Right hindlimb (tissue), 1 donor: ENCODE measurements around the gene SLC12A7.
A peak's percentile ranks its signal among the peaks of the same experiment; 100 is the strongest.
"Not testable (repeated sequence)": the region's sequence is repeated elsewhere in the genome, so short reads cannot be mapped to it uniquely, and the experiment has no call there.

Experiments used
- DNase-seq: peaks from one replicate; pipeline ENCODE4 v3.0.0-alpha.2; 2018

Gene SLC12A7

DNA sequence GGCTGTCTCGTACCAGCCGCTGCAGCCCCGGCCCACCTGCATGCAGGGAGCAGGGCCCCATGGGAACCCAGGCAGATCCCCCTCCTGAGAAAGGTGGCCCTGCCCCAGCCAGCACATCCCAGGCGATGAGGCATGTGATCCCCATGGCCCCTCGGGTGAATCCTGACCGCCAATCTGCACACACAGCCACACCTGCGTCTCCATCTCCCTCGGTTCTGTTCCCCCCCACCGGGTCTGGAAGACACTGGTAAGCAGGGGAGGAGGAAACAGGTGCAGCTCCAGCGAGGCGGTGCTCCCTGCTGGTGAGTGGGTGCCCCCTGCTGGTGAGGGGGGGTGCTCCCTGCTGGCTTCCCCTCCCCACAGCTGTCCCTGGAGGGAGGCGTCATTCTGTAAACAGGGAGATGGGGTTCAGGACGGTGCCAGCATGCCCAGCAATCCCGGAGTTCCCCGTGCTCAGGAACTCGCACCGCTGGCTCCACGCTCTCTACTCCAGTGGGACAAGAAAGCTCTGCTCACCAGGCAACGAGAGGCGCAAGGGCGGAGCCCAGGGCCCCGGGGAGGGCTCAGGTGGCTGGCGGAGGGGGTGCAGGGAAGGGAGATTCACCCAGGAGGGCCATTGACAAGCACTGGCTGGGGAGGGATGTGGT lies 28.4 kb upstream of the SLC12A7 start:
- peak; percentile 65 for DNase-seq

DNA sequence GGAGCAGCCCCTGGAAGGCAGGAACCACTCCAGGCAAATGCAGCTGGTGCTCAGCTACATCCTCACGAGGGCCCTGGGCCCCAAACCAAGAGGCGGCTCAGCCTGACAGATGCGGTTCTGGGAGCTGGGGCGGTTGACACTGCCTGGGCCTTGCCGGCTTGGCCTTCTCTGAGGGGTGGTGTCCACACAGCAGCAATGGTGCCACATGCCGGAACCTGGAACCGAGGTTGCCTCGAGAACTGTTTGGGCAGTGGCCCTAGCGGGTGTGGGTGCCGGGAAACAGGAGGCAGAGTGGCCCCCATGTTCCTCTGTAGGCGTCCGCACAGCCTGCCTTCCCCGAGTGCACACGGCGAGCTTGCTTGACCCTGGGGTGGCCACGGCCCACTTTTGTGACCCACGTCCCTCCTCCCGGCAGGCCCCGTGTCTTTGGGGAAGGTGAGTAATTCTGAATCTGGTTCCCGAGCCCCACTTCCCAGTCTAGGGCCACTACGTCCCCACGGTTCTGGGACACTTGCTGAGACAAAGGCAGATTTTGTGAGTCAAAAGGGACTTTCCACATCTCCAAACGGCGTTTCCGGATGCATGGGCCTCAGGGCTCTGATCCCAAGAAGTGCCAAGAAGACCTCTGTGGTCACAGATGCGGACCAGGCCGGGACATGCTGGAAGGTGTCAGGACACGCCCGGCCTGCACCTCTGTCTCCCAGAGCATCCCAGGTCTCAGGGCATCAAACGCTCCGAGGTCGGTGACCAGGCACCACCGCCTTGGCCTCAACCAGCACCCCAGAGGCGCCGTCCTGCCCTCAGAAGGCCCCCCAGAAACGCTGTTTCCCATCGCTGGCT lies 27.7 kb upstream of the SLC12A7 start:
- no peak for DNase-seq

GRCh38 chr5:1138445-1139245 lies 26.8 kb upstream of the SLC12A7 start:
- no peak for DNase-seq

GRCh38 chr5:1137567-1138444 lies 25.9 kb upstream of the SLC12A7 start:
- no peak for DNase-seq

GRCh38 chr5:1136814-1137213 lies 25.0 kb upstream of the SLC12A7 start:
- DNase-seq: no peak

GRCh38 chr5:1135696-1136525 lies 24.0 kb upstream of the SLC12A7 start:
- no peak for DNase-seq

DNA sequence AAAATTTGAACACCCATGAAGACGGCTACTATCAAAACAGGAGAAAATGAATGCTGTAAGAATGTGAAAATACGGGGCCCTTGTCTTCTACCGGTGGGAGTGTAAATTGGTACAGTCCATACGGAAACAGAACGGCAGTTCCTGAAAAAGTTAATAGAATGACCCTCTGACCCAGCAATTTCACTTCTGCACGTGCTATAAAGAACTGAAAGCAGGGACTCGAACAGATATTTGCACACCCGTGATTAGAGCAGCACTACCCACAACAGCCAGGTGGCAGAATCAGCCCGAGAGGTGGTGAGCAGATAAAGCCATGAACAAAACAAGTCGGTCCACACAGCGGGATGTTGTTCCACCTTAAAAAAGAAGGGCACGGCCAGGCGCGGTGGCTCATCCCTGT lies 22.6 kb upstream of the SLC12A7 start:
- DNase-seq: no peak

- DNase-seq: peak; percentile 71
Observed at GRCh38 chr5:1133510-1134201, 21.8 kb upstream of the SLC12A7 start.

- DNase-seq: no peak
Observed at GRCh38 chr5:1133108-1133507, 21.2 kb upstream of the SLC12A7 start.

DNA sequence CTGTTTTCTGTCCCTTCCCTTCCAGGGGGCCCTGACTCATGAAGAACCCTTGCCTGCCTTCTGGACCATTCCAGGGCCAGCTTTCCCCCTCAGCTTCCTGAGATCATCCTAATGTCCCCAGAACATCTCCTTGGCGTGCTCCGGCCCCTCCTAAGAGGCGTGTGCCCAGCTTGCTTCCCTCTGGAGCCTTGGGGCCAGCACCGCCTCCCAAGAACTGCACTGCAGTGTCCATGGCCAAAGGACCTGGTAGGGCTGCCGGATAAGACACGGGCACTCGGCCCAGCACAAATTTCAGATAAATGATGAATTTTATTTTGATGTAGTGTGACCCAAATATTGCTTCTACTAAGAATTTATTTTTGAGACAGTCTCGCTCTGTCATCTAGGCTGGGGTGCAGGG lies 20.7 kb upstream of the SLC12A7 start:
- DNase-seq: no peak

DNA sequence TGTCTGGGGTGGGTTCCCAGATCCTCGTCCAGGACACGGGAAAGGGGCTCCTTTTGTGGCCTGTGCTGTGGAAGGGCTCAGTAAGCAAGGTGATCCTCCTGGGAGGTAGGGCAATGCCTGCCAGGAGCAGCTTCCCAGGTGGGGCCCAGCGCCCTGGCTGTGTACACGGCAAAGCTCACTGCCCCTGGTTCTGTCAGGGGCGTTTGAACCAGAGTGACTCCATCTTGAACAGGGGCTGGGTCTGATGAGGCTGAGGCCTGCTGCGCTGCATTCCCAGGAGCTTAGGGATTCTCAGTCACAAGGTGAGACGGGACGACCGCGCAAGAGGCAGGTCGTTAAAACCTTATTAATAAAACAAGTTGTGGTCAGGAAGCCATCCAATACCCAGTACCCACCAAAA lies 19.9 kb upstream of the SLC12A7 start:
- DNase-seq: no peak

GRCh38 chr5:1131191-1131621 lies 19.3 kb upstream of the SLC12A7 start:
- DNase-seq: no peak

GRCh38 chr5:1130218-1130946 lies 18.5 kb upstream of the SLC12A7 start:
- no peak for DNase-seq

DNA sequence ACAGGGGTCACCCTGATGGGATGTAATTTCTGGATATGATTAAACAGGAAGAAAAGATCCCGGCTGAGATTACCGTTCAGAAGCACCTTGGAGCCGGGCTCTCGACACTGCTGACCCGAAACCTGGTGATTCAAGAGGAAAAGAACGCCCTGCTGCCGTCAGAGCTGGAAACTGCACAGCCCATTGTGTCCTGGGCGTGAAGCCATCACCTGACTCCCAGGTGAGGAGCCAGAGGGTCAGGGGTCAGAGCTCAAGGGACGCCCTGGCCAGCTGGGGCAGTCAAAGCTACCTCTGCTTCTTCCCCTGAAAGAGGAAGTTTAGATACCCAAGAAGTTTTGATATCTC lies 17.8 kb upstream of the SLC12A7 start:
- DNase-seq: no peak

DNA sequence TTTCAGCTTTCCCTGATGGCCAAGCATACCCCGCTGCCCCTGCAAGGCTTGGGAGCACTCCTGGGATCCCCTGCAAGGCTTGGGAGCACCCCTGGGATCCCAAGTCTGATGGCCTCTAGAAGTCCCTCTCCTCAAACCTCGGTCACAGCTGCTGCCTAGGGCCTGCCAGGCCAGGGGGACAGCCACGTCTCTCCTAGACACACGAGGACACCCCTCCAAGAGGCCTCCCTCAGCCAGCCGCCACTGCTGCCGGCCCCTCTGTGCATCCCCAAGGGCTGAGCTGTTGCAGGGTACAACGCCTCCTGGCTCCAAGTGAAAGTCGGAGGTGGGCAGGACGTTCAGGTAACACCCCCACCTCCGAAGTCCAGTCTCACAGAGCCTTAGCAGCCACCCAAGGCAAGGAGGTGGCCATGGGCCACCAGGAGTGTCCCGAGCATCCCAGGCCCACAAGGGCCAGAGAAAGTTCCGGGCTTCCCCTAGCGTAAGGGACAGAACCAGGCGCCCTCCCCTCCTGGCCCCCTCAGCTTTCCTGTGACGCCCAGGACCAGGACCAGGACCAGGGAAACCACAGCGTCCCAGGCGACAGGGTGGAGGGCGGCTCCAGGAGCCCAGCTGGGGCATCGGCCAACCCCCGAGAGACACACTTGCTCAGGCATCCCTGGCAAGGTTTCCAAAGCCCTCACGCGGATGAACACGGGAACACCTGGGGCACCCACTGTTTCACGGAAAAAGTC lies 17.3 kb upstream of the SLC12A7 start:
- no peak for DNase-seq

DNA sequence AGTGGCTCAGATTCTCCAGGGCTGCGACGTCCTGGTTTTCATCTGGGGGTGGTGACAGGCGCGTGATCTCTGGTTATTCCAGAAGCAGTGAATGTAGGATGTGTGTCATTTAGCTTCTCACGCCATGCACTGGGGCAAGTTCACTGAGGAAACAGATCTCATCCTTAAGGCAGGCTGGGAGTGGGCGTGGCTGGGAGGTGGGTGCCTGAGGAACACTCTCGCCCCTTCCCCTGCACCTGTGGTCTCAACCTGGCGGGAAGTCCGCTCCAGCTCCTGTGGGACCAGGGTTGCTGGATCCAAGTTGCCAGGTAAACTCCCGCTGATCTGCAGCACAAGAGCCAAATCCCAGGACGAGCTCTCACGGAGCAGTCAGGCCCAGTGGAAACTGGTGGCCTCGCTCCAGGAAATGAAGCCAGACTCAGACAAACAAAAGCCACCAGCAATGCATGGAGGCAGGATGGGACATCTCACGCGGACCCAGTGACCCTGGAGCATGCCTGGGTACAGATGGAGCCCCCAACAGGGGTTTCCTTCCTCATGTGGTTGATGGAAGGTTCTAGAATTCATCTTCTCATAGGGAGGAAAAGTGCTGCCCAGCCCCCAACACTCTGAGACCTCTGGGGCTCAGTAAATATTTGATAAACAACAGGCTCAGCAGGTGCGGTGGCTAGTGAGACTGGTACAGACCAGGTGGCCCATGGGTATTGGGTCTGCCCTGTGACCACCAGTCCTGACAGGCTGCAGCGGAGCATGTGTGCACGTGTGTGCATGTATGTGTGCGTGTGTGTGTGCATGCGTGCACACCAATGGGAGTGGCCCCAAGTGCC lies 16.3 kb upstream of the SLC12A7 start:
- no peak for DNase-seq

DNA sequence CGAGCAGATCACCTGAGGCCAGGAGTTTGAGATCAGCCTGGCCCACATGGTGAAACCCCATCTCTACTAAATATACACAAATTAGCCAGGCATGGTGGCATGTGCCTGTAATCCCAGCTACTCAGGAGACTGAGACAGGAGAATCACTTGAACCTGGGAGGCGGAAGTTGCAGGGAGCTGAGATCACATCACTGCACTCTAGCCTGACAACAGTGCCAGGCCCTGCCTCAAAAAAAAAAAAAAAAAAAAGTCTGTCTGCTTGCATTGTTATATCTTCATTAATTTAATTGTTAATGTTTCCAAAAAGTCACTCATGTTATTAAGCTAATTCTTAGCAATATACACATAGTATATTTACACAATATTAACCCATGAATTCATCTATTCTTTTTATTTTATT lies 13.8 kb upstream of the SLC12A7 start:
- DNase-seq: not testable (repeated sequence)

DNA sequence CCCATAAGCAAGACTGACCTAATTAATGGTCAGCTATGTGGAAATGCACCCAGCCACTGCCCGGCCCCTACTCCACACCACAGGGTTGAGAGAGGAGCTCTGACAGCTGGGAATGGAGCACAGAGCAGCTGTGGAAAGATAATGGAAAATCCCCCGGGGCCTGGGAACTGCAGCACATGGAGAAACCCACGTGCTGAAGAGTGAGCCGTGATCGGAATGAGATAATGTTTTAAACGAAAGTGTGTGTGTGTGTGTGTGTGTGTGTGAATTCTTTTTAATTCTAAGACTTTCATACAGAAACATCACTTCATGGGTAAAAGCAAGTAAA lies 13.1 kb upstream of the SLC12A7 start:
- DNase-seq: peak; percentile 79
